ENCODE measurements around the gene NFKBIB. TPM values are rescaled to one million over a fixed set of nuclear protein-coding genes. Genes with fewer than 3 reads are reported as not detected.

NFKBIB gene
- total RNA-seq, 1 donor from 2014 or later = 21.7 TPM

GRCh38 chr19:38891771-38892170 is 8.0 kb upstream of the NFKBIB start:
- Mint-ChIP-seq H3K9me3 (ENCODE audit: unreplicated experiment) (no peaks in the 10 kb centered on the region), H3K27ac (ENCODE audit: unreplicated experiment) (no peak overlapping the region), H3K36me3 (ENCODE audit: low read depth, unreplicated experiment) (peaks cover 3% of the 10 kb centered on the region), H3K27me3 (ENCODE audit: low read depth, unreplicated experiment) (no peaks in the 10 kb centered on the region), H3K4me3 (ENCODE audit: unreplicated experiment) (no peak overlapping the region), H3K4me1 (ENCODE audit: low read depth, unreplicated experiment) (no peaks in the 10 kb centered on the region)
- Histone ChIP-seq H3K9ac (ENCODE audit: low read length) (no peak overlapping the region), H3K36me3 (ENCODE audit: insufficient read depth, low read length) (peaks cover 7% of the 10 kb centered on the region), H2AFZ (ENCODE audit: low read depth, low read length) (no peak overlapping the region), H3K79me2 (ENCODE audit: insufficient read depth, low read length) (peaks cover 1% of the 10 kb centered on the region), H3K4me2 (ENCODE audit: low read length) (no peak overlapping the region), H3K4me3 (ENCODE audit: insufficient read depth, low read depth, low read length) (no peak overlapping the region), H3K27ac (ENCODE audit: low read depth, low read length) (no peak overlapping the region), H3K4me1 (ENCODE audit: insufficient read depth, low read length) (no peaks in the 10 kb centered on the region), H4K20me1 (ENCODE audit: insufficient read depth, low read length) (no peaks in the 10 kb centered on the region), H3K27me3 (ENCODE audit: insufficient read depth, low read length) (no peaks in the 10 kb centered on the region), H3K9me3 (ENCODE audit: insufficient read depth, low read depth, low read length) (no peaks in the 10 kb centered on the region)
- TF ChIP-seq CTCF (IDR thresholded peaks at IDR 0.05; ENCODE audit: insufficient read depth, low read depth, low read length) = no peak
- TF ChIP-seq EZH2 (IDR thresholded peaks at IDR 0.05; ENCODE audit: insufficient read depth, low read length) = no peak
- DNase-seq (ENCODE audit: low read depth) = no peak
- no peak for FAIRE-seq

GRCh38 chr19:38892841-38893240 is 6.9 kb upstream of the NFKBIB start:
- Mint-ChIP-seq H3K9me3 (ENCODE audit: unreplicated experiment) (no peaks in the 10 kb centered on the region), H3K36me3 (ENCODE audit: low read depth, unreplicated experiment) (peaks cover 3% of the 10 kb centered on the region), H3K4me1 (ENCODE audit: low read depth, unreplicated experiment) (no peaks in the 10 kb centered on the region), H3K27ac (ENCODE audit: unreplicated experiment) (no peak overlapping the region), H3K27me3 (ENCODE audit: low read depth, unreplicated experiment) (no peaks in the 10 kb centered on the region), H3K4me3 (ENCODE audit: unreplicated experiment) (no peak overlapping the region)
- no peak for FAIRE-seq
- H3K27me3 ChIP-seq (ENCODE audit: insufficient read depth, low read length) = no peaks in the 10 kb centered on the region
- H3K9ac ChIP-seq (ENCODE audit: low read length) = no peak overlapping the region
- H3K27ac ChIP-seq (ENCODE audit: low read depth, low read length) = no peak overlapping the region
- no peak overlapping the region for H3K4me3 ChIP-seq (ENCODE audit: insufficient read depth, low read depth, low read length)
- no peaks in the 10 kb centered on the region for H3K4me1 ChIP-seq (ENCODE audit: insufficient read depth, low read length)
- no peak overlapping the region for H3K4me2 ChIP-seq (ENCODE audit: low read length)
- H3K79me2 ChIP-seq (ENCODE audit: insufficient read depth, low read length) = peaks cover 5% of the 10 kb centered on the region
- peaks cover 7% of the 10 kb centered on the region for H3K36me3 ChIP-seq (ENCODE audit: insufficient read depth, low read length)
- H3K9me3 ChIP-seq (ENCODE audit: insufficient read depth, low read depth, low read length) = no peaks in the 10 kb centered on the region
- no peaks in the 10 kb centered on the region for H4K20me1 ChIP-seq (ENCODE audit: insufficient read depth, low read length)
- DNase-seq (ENCODE audit: low read depth) = no peak
- H2AFZ ChIP-seq (ENCODE audit: low read depth, low read length) = no peak overlapping the region
- TF ChIP-seq EZH2 (IDR thresholded peaks at IDR 0.05; ENCODE audit: insufficient read depth, low read length) = no peak
- TF ChIP-seq CTCF (IDR thresholded peaks at IDR 0.05; ENCODE audit: insufficient read depth, low read depth, low read length) = no peak

- H3K27ac Mint-ChIP-seq (ENCODE audit: unreplicated experiment) = no peak overlapping the region
- Histone ChIP-seq H3K4me2 (ENCODE audit: low read length) (no peak overlapping the region), H3K79me2 (ENCODE audit: insufficient read depth, low read length) (peaks cover 5% of the 10 kb centered on the region), H2AFZ (ENCODE audit: low read depth, low read length) (no peak overlapping the region), H3K9me3 (ENCODE audit: insufficient read depth, low read depth, low read length) (no peaks in the 10 kb centered on the region), H4K20me1 (ENCODE audit: insufficient read depth, low read length) (peaks cover 5% of the 10 kb centered on the region), H3K4me1 (ENCODE audit: insufficient read depth, low read length) (no peaks in the 10 kb centered on the region), H3K9ac (ENCODE audit: low read length) (no peak overlapping the region), H3K36me3 (ENCODE audit: insufficient read depth, low read length) (peaks cover 6% of the 10 kb centered on the region), H3K27ac (ENCODE audit: low read depth, low read length) (no peak overlapping the region), H3K4me3 (ENCODE audit: insufficient read depth, low read depth, low read length) (no peak overlapping the region), H3K27me3 (ENCODE audit: insufficient read depth, low read length) (no peaks in the 10 kb centered on the region)
- H3K9me3 Mint-ChIP-seq (ENCODE audit: unreplicated experiment) = no peaks in the 10 kb centered on the region
- no peaks in the 10 kb centered on the region for H3K27me3 Mint-ChIP-seq (ENCODE audit: low read depth, unreplicated experiment)
- no peak for FAIRE-seq
- TF ChIP-seq CTCF (IDR thresholded peaks at IDR 0.05; ENCODE audit: insufficient read depth, low read depth, low read length) (no peak), EZH2 (IDR thresholded peaks at IDR 0.05; ENCODE audit: insufficient read depth, low read length) (no peak)
- DNase-seq (ENCODE audit: low read depth) = no peak
- no peak overlapping the region for H3K4me3 Mint-ChIP-seq (ENCODE audit: unreplicated experiment)
- H3K36me3 Mint-ChIP-seq (ENCODE audit: low read depth, unreplicated experiment) = peaks cover 3% of the 10 kb centered on the region
- H3K4me1 Mint-ChIP-seq (ENCODE audit: low read depth, unreplicated experiment) = no peaks in the 10 kb centered on the region
Measured at GRCh38 chr19:38893341-38893771, 6.4 kb upstream of the NFKBIB start.
